OCI-LY3 (cell line): ENCODE results near the gene BLTP2.

Experiments used
- H2AFZ ChIP-seq: fragments of 200-600, 300-600 bp; shearing (Covaris generic); 2 replicates; pipeline ENCODE4 v1.6.0; 2014; ENCODE audit warnings: antibody characterized with exemption, low read depth, low read length
- H3K27ac ChIP-seq: fragments of 200-600, 300-600 bp; sonication (generic); 2 replicates; pipeline ENCODE4 v1.5.1; 2014; ENCODE audit warnings: mild to moderate bottlenecking, low read length, moderate library complexity, mixed read lengths
- H3K27me3 ChIP-seq: fragments of 200-600, 300-600 bp; sonication (generic); 2 replicates; pipeline ENCODE4 v1.6.1; 2014; ENCODE audit warnings: low read depth, low read length, mixed read lengths
- H3K36me3 ChIP-seq: fragments of 200-600, 300-600 bp; sonication (generic); replicated peaks from 2 replicates; pipeline ENCODE3; 2014; ENCODE audit warnings: low read depth, low read length, mixed read lengths
- H3K4me1 ChIP-seq: fragments of 300-600, 200-600 bp; sonication (generic); 2 replicates; pipeline ENCODE4 v1.6.1; 2014; ENCODE audit warnings: low read length, mixed read lengths
- H3K4me2 ChIP-seq: fragments of 200-600, 300-600 bp; sonication (generic); 2 replicates; pipeline ENCODE4 v1.6.1; 2014; ENCODE audit warnings: low read length, mixed read lengths
- H3K4me3 ChIP-seq: fragments of 300-600, 200-600 bp; sonication (generic); 2 replicates; pipeline ENCODE4 v1.5.1; 2014; ENCODE audit warnings: antibody characterized with exemption, mild to moderate bottlenecking, low read length, moderate library complexity
- H3K79me2 ChIP-seq: fragments of 300-600, 200-600 bp; shearing (Covaris generic); 2 replicates; pipeline ENCODE4 v1.6.1; 2014; ENCODE audit warnings: mild to moderate bottlenecking, low read length, mixed read lengths
- H3K9ac ChIP-seq: fragments of 300-600, 200-600 bp; shearing (Covaris generic); 2 replicates; pipeline ENCODE4 v1.6.0; 2014; ENCODE audit warnings: mild to moderate bottlenecking, low read length, moderate library complexity
- H3K9me3 ChIP-seq: fragments of 200-600, 300-600 bp; shearing (Covaris generic); 2 replicates; pipeline ENCODE4 v1.6.1; 2014; ENCODE audit warnings: low read length, mixed read lengths; ENCODE audit not compliant: insufficient read depth
- H4K20me1 ChIP-seq: fragments of 200-600, 300-600 bp; sonication (generic); 2 replicates; pipeline ENCODE4 v1.6.1; 2016; ENCODE audit warnings: low read length, mixed read lengths; ENCODE audit not compliant: insufficient read depth
- EZH2phosphoT487 ChIP-seq: fragments of 200-600 bp; shearing (Covaris generic); IDR thresholded peaks from 2 replicates; pipeline ENCODE4 v1.6.1; 2018; ENCODE audit warnings: antibody characterized with exemption, mixed run types, low read depth
- TF ChIP-seq, protein P1 (sequence below): fragments of 200-600, 300-600 bp; sonication (generic); IDR thresholded peaks from 2 replicates; pipeline ENCODE4 v1.5.1; 2014; ENCODE audit warnings: antibody characterized with exemption, low read length, low read depth

BLTP2 gene

GRCh38 chr17:28599311-28600184 is 45.4 kb downstream of the BLTP2 start:
- Histone ChIP-seq H3K4me3 (peak overlapping the region; percentile 95), H3K27ac (peak overlapping the region; percentile 78), H4K20me1 (no peaks in the 10 kb centered on the region), H3K36me3 (peaks cover 2% of the 10 kb centered on the region), H3K9me3 (no peaks in the 10 kb centered on the region), H2AFZ (peak overlapping the region; percentile 49; the same call in 1 of the 2 replicates), H3K9ac (peak overlapping the region; percentile 79), H3K27me3 (no peaks in the 10 kb centered on the region), H3K79me2 (peaks cover 17% of the 10 kb centered on the region), H3K4me2 (peak overlapping the region; percentile 82), H3K4me1 (peaks cover 14% of the 10 kb centered on the region)
- TF ChIP-seq, protein P1, sequence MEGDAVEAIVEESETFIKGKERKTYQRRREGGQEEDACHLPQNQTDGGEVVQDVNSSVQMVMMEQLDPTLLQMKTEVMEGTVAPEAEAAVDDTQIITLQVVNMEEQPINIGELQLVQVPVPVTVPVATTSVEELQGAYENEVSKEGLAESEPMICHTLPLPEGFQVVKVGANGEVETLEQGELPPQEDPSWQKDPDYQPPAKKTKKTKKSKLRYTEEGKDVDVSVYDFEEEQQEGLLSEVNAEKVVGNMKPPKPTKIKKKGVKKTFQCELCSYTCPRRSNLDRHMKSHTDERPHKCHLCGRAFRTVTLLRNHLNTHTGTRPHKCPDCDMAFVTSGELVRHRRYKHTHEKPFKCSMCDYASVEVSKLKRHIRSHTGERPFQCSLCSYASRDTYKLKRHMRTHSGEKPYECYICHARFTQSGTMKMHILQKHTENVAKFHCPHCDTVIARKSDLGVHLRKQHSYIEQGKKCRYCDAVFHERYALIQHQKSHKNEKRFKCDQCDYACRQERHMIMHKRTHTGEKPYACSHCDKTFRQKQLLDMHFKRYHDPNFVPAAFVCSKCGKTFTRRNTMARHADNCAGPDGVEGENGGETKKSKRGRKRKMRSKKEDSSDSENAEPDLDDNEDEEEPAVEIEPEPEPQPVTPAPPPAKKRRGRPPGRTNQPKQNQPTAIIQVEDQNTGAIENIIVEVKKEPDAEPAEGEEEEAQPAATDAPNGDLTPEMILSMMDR: no peak
- TF ChIP-seq EZH2phosphoT487: no peak

GRCh38 chr17:28598799-28599310 is 46.1 kb downstream of the BLTP2 start, which contains the start of gene SPAG5:
Gene SPAG5, minus strand, starts transcription at chr17:28599025. Its CDS starts 79 bp downstream, at chr17:28598946.
- peaks cover 4% of the 10 kb centered on the region for H3K36me3 ChIP-seq
- peak within 1 kb of the TSS; percentile 78 for H3K27ac ChIP-seq
- H3K4me1 ChIP-seq: peaks cover 14% of the 10 kb centered on the region
- no peaks in the 10 kb centered on the region for H4K20me1 ChIP-seq
- peaks cover 17% of the 10 kb centered on the region for H3K79me2 ChIP-seq
- peak within 1 kb of the TSS; percentile 59 for H2AFZ ChIP-seq
- H3K4me2 ChIP-seq: peak within 1 kb of the TSS; percentile 87
- no peaks in the 10 kb centered on the region for H3K9me3 ChIP-seq
- H3K27me3 ChIP-seq: no peaks in the 10 kb centered on the region
- H3K9ac ChIP-seq: peak within 1 kb of the TSS; percentile 87
- peak within 1 kb of the TSS; percentile 95 for H3K4me3 ChIP-seq
- TF ChIP-seq, protein P1: no peak
- TF ChIP-seq EZH2phosphoT487: no peak

DNA sequence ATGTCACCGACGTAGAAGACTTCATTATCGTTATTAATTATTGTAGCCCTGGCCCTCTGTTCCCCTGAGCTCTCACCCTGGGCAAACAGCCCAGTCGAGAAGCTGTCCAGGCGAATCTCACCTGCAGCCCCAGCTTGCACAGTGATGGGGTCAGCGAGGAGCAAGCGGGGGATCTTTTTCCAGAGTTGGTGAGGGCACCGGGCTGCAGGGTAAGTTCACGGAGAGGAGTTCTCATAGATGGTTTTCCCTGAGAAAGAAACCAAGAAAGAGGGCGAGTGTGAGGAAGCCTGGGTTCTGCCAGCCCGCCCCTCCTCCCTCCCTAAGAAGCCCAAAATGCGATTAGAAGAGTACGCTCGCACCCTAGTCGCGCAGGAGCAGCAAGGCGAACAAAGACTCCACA is 46.6 kb downstream of the BLTP2 start:
- Histone ChIP-seq H2AFZ (peak overlapping the region; percentile 59), H3K9ac (peak overlapping the region; percentile 87), H3K4me2 (peak overlapping the region; percentile 87), H3K27me3 (no peaks in the 10 kb centered on the region), H3K79me2 (peaks cover 17% of the 10 kb centered on the region), H3K27ac (peak overlapping the region; percentile 78), H3K36me3 (peaks cover 4% of the 10 kb centered on the region), H3K9me3 (no peaks in the 10 kb centered on the region), H3K4me1 (peaks cover 14% of the 10 kb centered on the region), H3K4me3 (peak overlapping the region; percentile 95), H4K20me1 (no peaks in the 10 kb centered on the region)
- TF ChIP-seq, protein P1: no peak
- no peak for TF ChIP-seq EZH2phosphoT487
